Trophoblast cell (in vitro differentiated cells and primary cell): ENCODE results near the gene SNTN.

Experiments
- DNase-seq, 2 donors: peaks; one replicate each; pipeline ENCODE4 v3.0.0-alpha.2; 2016
- H2AFZ ChIP-seq: 2 replicates; pipeline ENCODE4 v1.6.1; 2013; ENCODE audit warnings: low read length, moderate library complexity, mild to moderate bottlenecking; ENCODE audit not compliant: insufficient read depth, poor library complexity
- H2AK5ac ChIP-seq: 2 replicates; pipeline ENCODE4 v1.6.1; 2013; ENCODE audit warnings: mild to moderate bottlenecking, low read length
- H2BK120ac ChIP-seq: 2 replicates; pipeline ENCODE4 v1.6.1; 2013; ENCODE audit warnings: low read length, mild to moderate bottlenecking, moderate library complexity; ENCODE audit not compliant: insufficient read depth, poor library complexity
- H2BK12ac ChIP-seq: 2 replicates; pipeline ENCODE4 v1.6.1; 2013; ENCODE audit warnings: mild to moderate bottlenecking, low read length, moderate library complexity
- H2BK5ac ChIP-seq: 2 replicates; pipeline ENCODE4 v1.6.1; 2013; ENCODE audit warnings: low read length, low read depth, moderate library complexity, mild to moderate bottlenecking; ENCODE audit not compliant: poor library complexity
- H3K14ac ChIP-seq: 2 replicates; pipeline ENCODE4 v1.6.1; 2013; ENCODE audit warnings: mild to moderate bottlenecking, low read length
- H3K18ac ChIP-seq: 2 replicates; pipeline ENCODE4 v1.6.1; 2013; ENCODE audit warnings: mild to moderate bottlenecking, low read length
- H3K23ac ChIP-seq: 2 replicates; pipeline ENCODE4 v1.6.1; 2013; ENCODE audit warnings: low read length
- H3K27ac ChIP-seq: 2 replicates; pipeline ENCODE4 v1.5.1; 2013; ENCODE audit warnings: low read depth, mild to moderate bottlenecking, inconsistent platforms, low read length, moderate library complexity
- H3K27me3 ChIP-seq: 2 replicates; pipeline ENCODE4 v1.6.1; 2013; ENCODE audit warnings: inconsistent platforms, mild to moderate bottlenecking, low read length, moderate library complexity; ENCODE audit not compliant: insufficient read depth
- H3K36me3 ChIP-seq, 2 experiments: 1 replicate in 1 of 2; 2 replicates in 1 of 2; pipeline ENCODE4 v1.6.1; 2013; ENCODE audit warnings: low read length in 2 of 2, mild to moderate bottlenecking in 2 of 2, moderate library complexity in 1 of 2; ENCODE audit not compliant: insufficient read depth in 2 of 2, control insufficient read depth in 1 of 2
- H3K4ac ChIP-seq: 2 replicates; pipeline ENCODE4 v1.6.1; 2013; ENCODE audit warnings: low read depth, mild to moderate bottlenecking, low read length, moderate library complexity
- H3K4me1 ChIP-seq, 2 experiments: 1 replicate in 1 of 2; 2 replicates in 1 of 2; pipeline ENCODE4 v1.6.1; 2013; ENCODE audit warnings: low read length in 2 of 2, mild to moderate bottlenecking in 2 of 2, moderate library complexity in 1 of 2; ENCODE audit not compliant: insufficient read depth in 2 of 2, control insufficient read depth in 1 of 2
- H3K4me2 ChIP-seq: 2 replicates; pipeline ENCODE4 v1.6.1; 2013; ENCODE audit warnings: inconsistent platforms, mild to moderate bottlenecking, low read length, moderate library complexity
- H3K4me3 ChIP-seq: 2 replicates; pipeline ENCODE4 v1.5.1; 2013; ENCODE audit warnings: mild to moderate bottlenecking, low read depth, low read length, inconsistent platforms
- H3K79me1 ChIP-seq: one replicate; pipeline ENCODE4 v1.6.1; 2013; ENCODE audit warnings: low read length
- H3K79me2 ChIP-seq: 2 replicates; pipeline ENCODE4 v1.6.1; 2013; ENCODE audit warnings: low read length, mild to moderate bottlenecking; ENCODE audit not compliant: control insufficient read depth, insufficient read depth, poor library complexity
- H3K9ac ChIP-seq: 2 replicates; pipeline ENCODE4 v1.6.1; 2013; ENCODE audit warnings: mild to moderate bottlenecking, low read length
- H3K9me3 ChIP-seq: 2 replicates; pipeline ENCODE4 v1.6.1; 2013; ENCODE audit warnings: low read depth, mild to moderate bottlenecking, control low read depth, inconsistent platforms, low read length; ENCODE audit not compliant: insufficient read depth
- H4K12ac ChIP-seq: 2 replicates; pipeline ENCODE4 v1.6.1; 2013; ENCODE audit warnings: low read depth, mild to moderate bottlenecking, low read length, moderate library complexity
- H4K8ac ChIP-seq: 2 replicates; pipeline ENCODE4 v1.6.1; 2013; ENCODE audit warnings: low read depth, mild to moderate bottlenecking, low read length, moderate library complexity
- H4K91ac ChIP-seq: one replicate; pipeline ENCODE4 v1.6.1; 2013; ENCODE audit warnings: low read depth, mild to moderate bottlenecking, low read length, moderate library complexity
- WGBS: extraction: QIAGEN DNeasy Blood & Tissue Kit; methylation state at CpG from one replicate; pipeline ENCODE4 v1.1.7; 2013; ENCODE audit warnings: missing lambda C conversion rate; ENCODE audit not compliant: insufficient read length, insufficient coverage; ENCODE audit errors: extremely low coverage; 5-methylcytosine and 5-hydroxymethylcytosine counted together

SNTN gene

GRCh38 chr3:63631670-63632069, 20.8 kb upstream of the SNTN start:
- Histone ChIP-seq H3K79me1 (no peaks in the 10 kb centered on the region), H3K14ac (no peak overlapping the region), H3K4ac (no peak overlapping the region), H3K9me3 (no peaks in the 10 kb centered on the region), H3K36me3 (no peaks in the 10 kb centered on the region), H2AFZ (no peak overlapping the region), H2BK12ac (no peak overlapping the region), H3K4me2 (no peak overlapping the region), H2AK5ac (no peak overlapping the region), H2BK5ac (no peak overlapping the region), H4K91ac (no peak overlapping the region), H2BK120ac (no peak overlapping the region), H4K12ac (no peak overlapping the region), H3K9ac (no peak overlapping the region), H3K4me3 (no peak overlapping the region), H3K79me2 (no peaks in the 10 kb centered on the region), H3K27me3 (no peaks in the 10 kb centered on the region), H3K23ac (no peak overlapping the region), H3K27ac (no peak overlapping the region), H3K4me1 (no peaks in the 10 kb centered on the region), H3K18ac (no peak overlapping the region), H4K8ac (no peak overlapping the region)
- no peak for DNase-seq
- WGBS = no CpG with 5 or more reads among the region's 4 CpGs

GRCh38 chr3:63635186-63635585, 17.3 kb upstream of the SNTN start:
- Histone ChIP-seq H3K4me1 (no peaks in the 10 kb centered on the region), H2BK120ac (no peak overlapping the region), H2BK5ac (no peak overlapping the region), H4K8ac (no peak overlapping the region), H3K23ac (no peak overlapping the region), H3K27ac (no peak overlapping the region), H3K4ac (no peak overlapping the region), H3K14ac (no peak overlapping the region), H3K79me2 (no peaks in the 10 kb centered on the region), H2AFZ (no peak overlapping the region), H3K36me3 (no peaks in the 10 kb centered on the region), H3K4me3 (no peak overlapping the region), H2BK12ac (no peak overlapping the region), H3K9me3 (no peaks in the 10 kb centered on the region), H3K18ac (no peak overlapping the region), H3K4me2 (no peak overlapping the region), H3K9ac (no peak overlapping the region), H2AK5ac (no peak overlapping the region), H3K27me3 (no peaks in the 10 kb centered on the region), H3K79me1 (no peaks in the 10 kb centered on the region), H4K12ac (no peak overlapping the region), H4K91ac (no peak overlapping the region)
- DNase-seq = peak; percentile 77 to 92
- WGBS = no CpG with 5 or more reads among the region's 3 CpGs

GRCh38 chr3:63639806-63640205, 12.7 kb upstream of the SNTN start:
- Histone ChIP-seq H4K91ac (no peak overlapping the region), H3K27me3 (no peaks in the 10 kb centered on the region), H2BK12ac (no peak overlapping the region), H2AK5ac (no peak overlapping the region), H3K9me3 (no peaks in the 10 kb centered on the region), H3K4ac (no peak overlapping the region), H3K36me3 (no peaks in the 10 kb centered on the region), H3K4me1 (no peaks in the 10 kb centered on the region), H3K4me2 (no peak overlapping the region), H3K23ac (no peak overlapping the region), H2AFZ (no peak overlapping the region), H3K4me3 (no peak overlapping the region), H3K9ac (no peak overlapping the region), H3K79me2 (no peaks in the 10 kb centered on the region), H3K27ac (no peak overlapping the region), H4K8ac (no peak overlapping the region), H3K79me1 (no peaks in the 10 kb centered on the region), H2BK5ac (no peak overlapping the region), H2BK120ac (no peak overlapping the region), H3K18ac (no peak overlapping the region), H4K12ac (no peak overlapping the region), H3K14ac (no peak overlapping the region)
- no CpG with 5 or more reads among the region's 2 CpGs for WGBS
- no peak for DNase-seq

- Histone ChIP-seq H3K23ac (no peak overlapping the region), H2AFZ (no peak overlapping the region), H4K12ac (no peak overlapping the region), H3K14ac (no peak overlapping the region), H3K9ac (no peak overlapping the region), H4K91ac (no peak overlapping the region), H3K4me3 (no peak overlapping the region), H2BK12ac (no peak overlapping the region), H3K4me2 (no peak overlapping the region), H2BK5ac (no peak overlapping the region), H3K4ac (no peak overlapping the region), H4K8ac (no peak overlapping the region), H3K27ac (no peak overlapping the region), H3K9me3 (no peaks in the 10 kb centered on the region), H3K79me1 (no peaks in the 10 kb centered on the region), H3K4me1 (no peaks in the 10 kb centered on the region), H2BK120ac (no peak overlapping the region), H2AK5ac (no peak overlapping the region), H3K27me3 (no peaks in the 10 kb centered on the region), H3K18ac (no peak overlapping the region), H3K36me3 (no peaks in the 10 kb centered on the region), H3K79me2 (no peaks in the 10 kb centered on the region)
- DNase-seq = no peak
- WGBS = no CpG with 5 or more reads among the region's 1 CpG
These were observed 10.0 kb upstream of the SNTN start for GRCh38 chr3:63642488-63642887.
